ENCODE results near the gene KSR2.

Gene KSR2

DNA sequence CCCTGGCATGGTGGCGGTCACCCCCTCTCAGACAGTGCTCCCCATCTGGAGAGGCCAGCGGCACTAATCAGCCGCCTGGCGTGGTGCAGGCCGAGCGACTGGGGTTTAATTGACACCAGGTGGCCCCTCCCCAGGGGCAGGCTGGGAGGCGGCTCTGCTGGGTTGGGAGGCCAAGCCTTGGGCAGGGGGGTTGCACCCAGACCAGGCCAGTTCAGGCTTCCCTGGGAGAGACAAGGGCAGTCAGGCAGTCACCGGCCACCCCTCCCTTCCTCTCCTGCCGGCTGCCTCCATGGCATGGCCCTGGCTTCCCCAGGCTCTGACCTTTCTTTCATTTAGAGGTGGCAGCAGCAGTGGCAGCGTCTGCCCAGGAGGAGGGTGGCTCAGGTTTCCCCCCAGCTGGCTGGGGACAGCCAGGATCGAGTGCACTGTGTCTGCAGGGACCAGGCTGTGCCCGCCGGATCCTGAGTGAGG is 529.2 kb downstream of the KSR2 start:
- no peak for DNase-seq

DNA sequence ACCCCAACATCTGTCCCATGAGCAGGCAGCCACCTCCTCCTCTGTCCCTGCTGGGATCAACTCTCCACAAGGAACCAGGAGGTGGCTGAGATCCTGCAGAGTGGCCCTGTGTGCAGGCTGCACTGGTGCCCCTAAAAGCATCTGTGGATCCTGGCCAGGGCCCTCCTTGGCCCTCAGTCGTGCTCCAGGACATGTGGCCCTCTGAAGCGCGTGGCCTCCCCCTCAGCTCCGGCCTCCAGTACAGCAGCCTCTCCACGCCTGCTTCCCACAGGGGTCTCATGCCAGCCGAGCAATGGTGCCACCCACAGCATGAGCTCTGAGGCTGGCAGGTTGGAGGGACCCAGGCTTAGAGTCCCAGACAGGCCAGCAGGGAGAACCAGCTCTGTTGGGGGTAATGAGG is 530.0 kb downstream of the KSR2 start:
- no peak for DNase-seq

DNA sequence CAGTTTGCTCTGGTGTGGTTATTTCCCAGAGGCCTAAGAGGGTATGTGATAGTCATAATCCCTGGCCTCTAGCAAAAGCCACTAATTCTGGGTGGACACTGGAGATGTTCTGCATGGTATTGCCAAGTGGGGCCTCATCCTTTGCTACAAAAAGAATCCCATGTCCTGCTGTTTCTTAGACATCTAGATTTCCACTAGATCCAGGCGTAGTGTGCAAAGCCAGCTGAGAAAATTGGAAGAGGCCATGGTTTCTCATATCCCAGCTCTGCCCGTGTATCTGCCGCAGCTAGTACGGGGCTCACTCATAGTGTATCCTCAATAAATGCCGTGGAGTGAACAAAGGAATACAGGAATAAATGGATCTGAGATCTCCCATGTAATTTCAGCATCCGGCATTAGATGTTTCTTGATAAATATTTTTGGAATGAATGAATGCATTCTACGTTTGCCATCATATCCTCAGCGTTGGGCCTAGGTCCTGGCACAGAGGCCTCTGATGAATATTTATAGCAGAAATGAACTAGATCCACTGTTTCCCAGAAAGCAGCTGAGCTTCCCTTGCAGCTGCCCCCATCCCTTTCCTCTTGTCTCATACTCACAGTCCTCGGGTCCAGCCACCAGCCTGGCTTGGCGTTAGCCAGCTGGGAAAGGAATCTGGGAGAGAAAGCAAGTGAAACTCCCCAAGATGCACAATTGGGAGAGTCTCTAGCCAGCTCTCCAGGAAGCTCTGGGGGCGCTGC is 531.1 kb downstream of the KSR2 start:
- no peak for DNase-seq

- no peak for DNase-seq
Measured at GRCh38 chr12:117433878-117434277, 534.9 kb downstream of the KSR2 start.

- no peak for DNase-seq
Measured at GRCh38 chr12:117430246-117430645, 538.5 kb downstream of the KSR2 start.

- DNase-seq: no peak
Measured at GRCh38 chr12:117427211-117427610, 541.6 kb downstream of the KSR2 start.

DNA sequence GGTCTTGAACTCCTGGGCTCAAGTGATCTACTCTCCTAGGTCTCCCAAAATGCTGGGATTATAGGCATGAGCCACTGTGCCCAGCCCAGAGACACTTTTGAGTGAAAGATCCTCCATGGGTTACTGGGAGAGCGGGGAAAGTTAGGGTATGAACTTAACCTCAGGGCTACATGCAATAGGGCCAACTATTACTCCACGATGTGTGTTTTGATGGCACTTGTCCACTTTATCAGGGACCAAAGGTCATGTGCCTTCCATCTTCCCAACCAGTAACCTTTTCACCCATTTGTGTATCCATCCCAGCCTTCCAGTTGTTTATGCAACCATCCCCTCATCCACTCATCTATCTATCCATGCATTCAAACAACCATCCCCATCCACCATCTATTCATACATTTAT is 546.8 kb downstream of the KSR2 start:
- no peak for DNase-seq

DNA sequence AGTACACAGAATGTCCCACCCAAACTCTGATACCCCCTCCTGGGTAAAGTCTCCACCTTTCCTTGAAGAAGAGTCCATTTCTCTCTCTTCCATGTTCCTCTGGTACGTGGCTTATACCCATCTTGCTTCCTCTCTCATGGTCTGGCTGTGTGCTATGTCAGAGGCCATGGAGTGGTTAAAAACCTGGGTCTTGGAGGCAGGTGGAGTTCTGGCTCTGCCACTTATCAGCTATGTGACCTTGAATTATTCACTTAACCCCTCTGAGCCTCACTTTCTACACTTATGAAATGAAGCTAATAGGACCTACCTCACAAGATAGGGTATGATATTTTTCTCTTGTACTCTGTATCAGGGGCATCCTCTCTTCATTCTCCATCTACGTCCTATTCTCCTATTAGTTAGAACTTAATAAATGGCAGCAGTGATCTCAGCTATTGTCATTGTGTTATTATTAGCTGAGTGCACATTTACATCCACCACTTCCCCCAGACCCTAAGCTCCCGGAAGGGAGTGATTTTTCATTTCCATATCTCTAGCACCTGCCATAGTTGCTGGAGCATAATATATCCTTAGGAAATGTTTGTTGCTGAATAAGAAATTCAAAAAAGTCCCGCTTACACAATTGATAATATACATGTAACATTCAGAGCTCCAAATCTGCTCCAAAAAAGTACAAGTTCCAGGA is 547.6 kb downstream of the KSR2 start:
- no peak for DNase-seq

DNA sequence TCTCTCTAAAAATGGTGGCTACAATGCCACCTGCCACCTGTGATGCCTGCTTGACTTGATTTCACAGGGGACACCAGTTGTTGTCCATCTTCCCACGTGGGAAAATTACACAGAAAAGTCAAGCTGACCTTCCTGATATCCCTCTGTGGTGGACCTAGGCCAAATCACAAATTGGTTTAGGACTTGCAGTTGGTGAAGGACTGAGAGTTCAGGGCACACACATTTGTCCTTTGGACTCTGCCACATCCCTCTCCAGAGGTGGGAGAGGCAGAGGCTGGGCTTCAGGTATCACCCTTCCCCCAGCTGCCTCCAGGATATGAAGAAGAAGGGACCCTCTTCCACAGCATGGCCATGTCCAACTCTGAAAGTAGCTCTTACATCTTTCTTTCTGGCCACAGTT is 551.8 kb downstream of the KSR2 start:
- DNase-seq: no peak

- no peak for DNase-seq
Measured at GRCh38 chr12:117412465-117413188, 556.2 kb downstream of the KSR2 start.

DNA sequence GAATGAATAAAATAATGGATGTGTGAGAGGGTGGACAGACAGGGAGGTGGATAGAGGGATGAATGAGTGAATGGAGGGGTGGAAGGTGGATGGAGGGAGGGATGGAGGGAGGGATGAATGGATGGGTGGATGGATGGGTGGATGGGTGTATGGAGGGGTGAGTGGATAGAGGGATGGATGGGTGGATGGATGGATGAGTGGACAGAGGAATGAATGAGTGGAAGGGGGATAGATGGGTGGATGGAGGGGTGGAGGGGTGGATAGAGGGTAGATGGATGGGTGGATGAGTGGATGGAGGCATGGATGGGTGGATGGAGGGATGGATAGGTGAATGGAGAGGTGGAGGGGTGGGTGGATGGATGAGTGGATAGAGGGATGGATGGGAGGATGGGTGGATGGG is 559.5 kb downstream of the KSR2 start:
- DNase-seq: no peak

DNA sequence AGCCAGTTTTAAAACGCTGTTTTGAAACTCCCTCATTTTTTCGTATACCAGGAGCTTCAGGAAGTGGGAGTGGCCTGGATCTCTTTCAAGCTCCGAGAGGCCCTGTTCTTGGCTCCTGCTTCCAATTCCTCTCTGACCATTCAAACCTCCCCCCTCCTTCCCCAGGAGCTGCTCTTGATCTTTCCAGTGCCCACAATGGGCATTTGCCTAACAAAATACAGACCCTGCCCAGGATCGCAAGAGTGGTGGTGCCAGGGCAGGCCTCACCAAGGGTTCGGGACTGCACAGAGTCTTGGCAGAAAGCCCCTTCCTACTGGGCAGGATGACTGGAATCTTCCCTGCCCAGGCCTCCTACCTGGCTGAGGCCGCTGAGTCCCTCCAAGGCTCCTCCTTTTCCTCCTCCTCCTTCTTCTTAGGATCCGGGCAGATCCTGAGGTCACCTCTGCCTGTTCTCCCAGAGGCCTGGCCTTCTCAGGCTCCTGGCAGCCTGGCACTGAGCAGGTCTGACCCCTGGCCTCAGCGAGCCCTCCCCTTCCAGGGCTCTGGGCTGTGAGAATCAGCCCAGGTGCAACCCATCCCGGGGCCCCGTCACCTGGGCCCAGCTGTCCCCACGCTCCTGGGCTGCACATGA is 560.5 kb downstream of the KSR2 start:
- no peak for DNase-seq

DNA sequence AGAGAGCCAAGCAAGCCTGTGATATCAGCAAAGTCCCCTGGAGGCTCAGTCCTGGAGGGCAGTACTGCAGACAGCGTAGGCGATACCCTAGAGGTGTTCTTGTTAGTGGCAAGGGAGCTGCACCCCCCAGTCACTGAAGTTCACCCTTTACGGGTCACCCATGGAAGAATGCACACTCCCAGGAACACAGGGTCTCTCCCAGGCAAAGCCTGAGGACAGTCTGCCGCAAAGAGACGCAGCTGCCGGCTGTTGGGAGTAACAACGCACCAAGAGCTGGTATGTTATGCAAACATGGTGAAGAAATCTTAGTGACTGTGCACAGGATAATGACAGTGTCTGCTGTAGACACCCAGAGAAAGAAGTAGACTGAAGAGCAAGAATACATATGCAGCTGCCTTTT is 563.9 kb downstream of the KSR2 start:
- no peak for DNase-seq

DNA sequence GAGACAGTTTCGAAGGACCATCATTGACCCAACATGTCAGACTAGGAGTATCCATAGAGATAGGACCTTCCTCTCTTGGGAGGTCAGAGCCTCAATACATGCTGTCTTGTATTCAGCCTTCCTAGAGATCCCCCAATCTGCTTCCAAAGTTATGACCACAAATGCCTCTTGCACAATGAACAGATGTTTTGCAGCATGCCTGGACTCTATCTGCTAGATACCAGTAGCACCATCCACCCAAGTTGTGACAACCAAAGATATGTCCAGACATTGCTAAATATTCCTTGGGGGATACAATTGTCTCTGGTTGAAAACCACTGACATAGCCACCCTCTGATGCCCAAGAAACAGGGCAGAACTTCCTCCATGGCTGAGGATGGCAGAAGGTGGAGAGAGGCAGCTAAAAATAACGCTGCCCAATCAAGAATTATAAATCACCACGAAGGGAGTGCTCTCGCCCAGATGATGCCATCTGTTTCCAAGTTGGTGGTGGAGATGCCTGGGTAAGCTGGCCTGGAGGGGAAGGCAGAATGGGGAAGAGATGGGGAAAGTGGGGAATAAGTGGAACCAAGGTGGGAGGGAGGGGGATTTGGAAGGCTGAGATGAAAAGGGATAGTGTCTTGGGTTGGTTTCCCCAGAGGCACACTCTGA is 564.5 kb downstream of the KSR2 start:
- DNase-seq: no peak

DNA sequence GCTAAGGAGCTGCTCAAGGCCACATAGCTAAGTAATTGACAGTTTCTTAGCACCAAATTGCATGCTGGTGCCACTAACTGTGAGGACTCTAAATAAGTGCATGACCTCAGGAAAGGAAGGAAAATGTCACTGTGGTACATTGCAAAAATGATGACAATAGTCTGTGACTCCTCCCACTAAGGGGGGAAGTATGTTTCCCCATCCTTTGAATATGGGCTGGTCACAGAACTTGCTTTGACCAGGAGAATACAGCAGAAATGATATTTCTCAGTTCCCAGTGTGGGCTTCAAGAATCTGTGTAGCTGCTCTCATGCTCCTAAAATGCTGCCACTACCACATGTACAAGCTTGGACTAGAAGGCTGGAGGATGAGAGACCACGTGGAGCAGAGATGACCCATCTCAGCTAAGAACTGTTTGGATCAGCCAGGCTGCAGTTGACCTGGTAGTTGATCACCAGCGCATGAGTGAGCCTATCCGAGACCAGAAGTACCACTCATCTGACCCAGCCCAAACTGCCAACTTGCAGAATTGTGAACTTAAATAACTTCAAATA is 565.1 kb downstream of the KSR2 start:
- DNase-seq: no peak
